ENCODE measurements around the gene ITPRID2.
"Not testable (repeated sequence)": the region's sequence is repeated elsewhere in the genome, so short reads cannot be mapped to it uniquely, and the experiment has no call there.

ITPRID2 gene

DNA sequence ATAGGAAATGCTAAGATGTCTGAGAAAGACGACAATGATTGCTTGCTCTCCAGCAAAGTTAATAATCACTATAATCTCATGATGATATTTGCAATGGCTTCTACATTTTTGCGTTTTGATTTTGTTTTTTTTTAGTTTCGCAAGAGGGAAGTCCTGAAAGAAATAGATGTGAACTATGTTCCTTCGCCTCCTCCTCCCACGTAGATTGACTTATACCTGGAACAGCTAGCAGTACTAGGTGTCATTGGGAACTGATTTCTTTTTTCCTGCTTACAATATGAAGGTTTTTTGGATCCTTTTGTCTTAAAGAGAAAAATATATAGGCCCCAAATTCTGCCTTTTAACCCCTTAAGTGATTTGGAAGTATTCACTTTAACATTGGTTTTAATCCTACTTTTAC lies 26.7 kb downstream of the ITPRID2 start:
- DNase-seq, result no peak

DNA sequence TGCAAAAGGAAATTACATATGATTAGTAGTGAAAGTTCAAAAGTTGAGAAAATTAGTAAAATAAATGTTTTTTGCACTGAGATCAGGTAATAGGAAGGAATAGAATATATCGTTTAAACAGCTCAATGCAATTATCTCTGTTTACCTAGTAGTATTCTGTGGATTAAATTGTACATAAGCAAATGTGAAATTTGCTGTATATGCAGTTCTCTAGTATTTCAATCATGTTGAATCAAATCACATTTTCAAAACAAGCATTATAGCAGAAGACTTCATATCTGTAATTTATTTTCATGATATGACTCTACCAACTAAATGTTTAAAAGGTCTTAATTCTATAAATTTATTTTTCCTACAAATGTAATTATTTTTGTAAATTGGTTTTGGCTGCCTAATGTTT lies 31.6 kb downstream of the ITPRID2 start:
- DNase-seq, result no peak

- no peak for DNase-seq
Observed at GRCh38 chr2:181924336-181924735, 32.8 kb downstream of the ITPRID2 start.

- no peak for DNase-seq
Observed at GRCh38 chr2:181934694-181935093, 43.2 kb downstream of the ITPRID2 start.

DNA sequence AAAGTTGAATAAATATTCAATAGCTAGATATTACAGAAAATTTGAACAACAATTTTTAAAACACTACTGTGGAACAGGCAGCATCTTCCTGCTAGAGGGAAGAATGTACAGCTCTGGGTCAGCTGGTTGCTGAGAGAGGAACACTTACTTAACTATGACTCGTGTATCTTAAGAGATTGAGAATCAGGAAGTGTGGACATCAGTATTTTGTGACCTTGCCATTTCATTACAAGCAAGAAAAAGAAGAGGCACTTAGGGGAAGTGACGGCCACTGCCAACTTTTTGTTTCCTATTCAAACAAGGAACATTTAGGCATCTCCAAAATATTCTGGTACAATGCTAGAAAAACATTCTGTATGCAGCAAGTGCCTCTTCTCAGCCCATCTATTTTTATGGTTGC lies 45.9 kb downstream of the ITPRID2 start:
- DNase-seq, result no peak

- DNase-seq, result no peak
Observed at GRCh38 chr2:181943411-181944124, 52.0 kb downstream of the ITPRID2 start.

DNA sequence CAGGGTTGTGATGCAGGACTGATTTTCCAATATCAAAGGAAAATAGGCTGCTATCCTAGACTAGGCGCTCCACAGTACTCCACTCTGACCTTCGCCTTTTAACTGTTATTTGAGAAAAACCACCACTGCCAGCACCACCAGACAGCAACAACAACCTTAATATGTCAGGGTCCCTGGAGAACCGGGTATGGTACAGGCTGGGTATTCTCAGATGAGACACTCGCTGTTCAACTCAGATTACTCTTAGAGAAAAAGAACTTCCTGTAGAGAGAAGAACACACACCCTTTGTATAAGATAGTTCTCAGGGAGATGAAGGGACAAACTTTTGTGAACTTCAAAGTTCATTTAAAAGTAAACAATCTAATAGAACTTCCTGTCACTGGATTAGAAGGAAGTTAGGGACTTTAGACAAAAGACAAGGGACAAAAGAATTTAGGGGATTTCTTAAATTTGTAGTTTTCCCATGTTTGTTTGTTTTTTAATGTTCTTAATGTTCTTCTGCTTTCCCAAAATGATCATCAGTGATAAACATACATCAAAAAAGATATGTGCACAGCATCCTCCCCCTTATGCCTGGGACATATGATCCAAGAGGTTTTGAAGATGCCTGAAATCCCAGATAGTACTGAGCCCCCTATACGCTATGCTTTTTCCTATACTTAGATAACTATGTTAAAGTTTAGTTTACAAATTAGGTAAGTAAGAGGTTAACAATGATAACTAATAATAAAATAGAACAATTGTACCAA lies 52.8 kb downstream of the ITPRID2 start:
- DNase-seq, result no peak

DNA sequence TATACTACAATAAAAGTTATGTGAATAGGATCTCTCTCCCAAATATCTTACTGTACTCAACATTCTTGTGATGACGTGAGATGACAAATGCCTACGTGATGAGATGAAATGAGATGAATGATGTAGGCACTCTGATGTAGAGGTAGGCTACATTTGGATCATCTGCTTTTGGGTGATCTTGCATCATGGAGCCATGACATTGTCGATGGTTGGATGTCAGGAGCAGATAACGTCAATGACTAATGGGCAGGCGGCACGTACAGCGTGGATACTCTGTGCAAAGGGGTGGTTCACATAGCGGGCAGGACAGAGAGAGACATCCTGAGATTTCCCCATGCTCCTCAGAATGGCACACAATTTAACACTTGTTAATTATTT lies 53.4 kb downstream of the ITPRID2 start:
- DNase-seq, result no peak

- no peak for DNase-seq
Observed at GRCh38 chr2:181946444-181947127, 55.1 kb downstream of the ITPRID2 start.

DNA sequence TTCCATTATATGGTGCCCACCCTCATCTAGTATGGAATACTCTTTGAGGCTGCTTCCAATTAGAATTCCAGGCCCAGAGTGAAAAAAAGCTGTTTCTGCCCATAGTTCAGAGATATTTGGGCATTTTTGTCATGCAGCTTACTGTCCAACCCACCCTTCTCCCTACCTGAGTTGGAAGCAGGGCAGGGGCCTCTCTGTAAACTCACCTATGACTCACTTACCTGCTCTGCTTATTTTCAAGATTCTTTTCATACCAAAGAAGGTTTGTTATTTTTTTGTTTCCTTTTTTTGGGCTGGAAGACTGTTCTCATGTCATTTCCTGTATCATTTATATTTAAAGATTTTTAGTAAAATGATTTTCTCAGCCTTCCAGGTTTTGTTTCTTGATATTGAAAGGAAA lies 55.7 kb downstream of the ITPRID2 start:
- no peak for DNase-seq

DNA sequence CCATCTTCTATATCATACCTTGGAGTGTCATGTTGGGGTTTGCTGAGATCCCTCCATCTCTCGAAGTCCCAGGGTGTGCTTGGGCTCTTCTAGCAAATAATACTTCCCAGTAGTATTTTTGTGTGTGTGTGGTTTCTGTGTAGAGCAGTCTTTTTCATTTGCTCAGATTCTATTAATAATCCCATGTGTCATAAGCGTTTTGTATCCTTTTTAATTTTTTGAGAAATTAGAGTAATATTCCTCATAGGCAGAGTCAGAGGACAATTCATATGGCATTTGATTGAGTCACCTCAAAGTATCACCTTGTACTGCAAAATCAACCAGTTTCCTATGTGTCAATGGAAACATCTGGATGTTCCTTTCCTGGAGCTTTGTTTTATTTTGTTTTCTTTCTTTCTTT lies 56.7 kb downstream of the ITPRID2 start:
- no peak for DNase-seq

- DNase-seq, result no peak
Observed at GRCh38 chr2:181949047-181949446, 57.5 kb downstream of the ITPRID2 start.

- DNase-seq, result no peak
Observed at GRCh38 chr2:181952404-181953226, 61.1 kb downstream of the ITPRID2 start.

DNA sequence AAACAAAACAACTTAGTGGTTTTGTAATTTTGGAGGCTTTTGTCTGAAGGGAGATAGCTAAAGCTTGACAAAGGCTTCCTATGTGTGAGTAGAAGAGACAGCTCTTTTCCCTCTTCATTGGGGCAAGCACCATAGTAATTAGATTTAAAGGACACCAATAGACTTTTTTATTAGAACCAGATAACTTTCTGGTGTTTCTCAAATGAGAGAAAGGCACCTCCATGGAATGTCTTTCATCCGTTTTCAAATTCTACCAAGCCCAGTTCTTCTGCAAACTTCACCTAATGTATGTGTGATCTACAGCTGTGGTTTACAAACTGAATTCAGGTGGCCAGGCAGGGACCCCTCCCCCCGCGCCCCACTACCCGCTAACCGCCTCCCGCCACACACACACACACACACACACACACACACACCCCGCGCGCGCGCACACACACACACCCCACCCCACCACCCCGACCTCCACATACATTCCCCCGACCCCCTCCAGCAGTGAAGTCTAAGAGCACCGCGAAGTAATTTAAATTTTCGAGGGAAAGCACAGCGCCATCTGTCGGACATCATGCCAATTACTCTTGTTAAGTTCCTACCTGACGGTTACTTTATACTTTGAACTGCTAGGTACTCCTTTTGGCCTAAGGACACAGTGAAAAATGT lies 62.5 kb downstream of the ITPRID2 start:
- DNase-seq, result peak; percentile 49

- no peak for DNase-seq
Observed at GRCh38 chr2:181954538-181954883, 63.0 kb downstream of the ITPRID2 start.

DNA sequence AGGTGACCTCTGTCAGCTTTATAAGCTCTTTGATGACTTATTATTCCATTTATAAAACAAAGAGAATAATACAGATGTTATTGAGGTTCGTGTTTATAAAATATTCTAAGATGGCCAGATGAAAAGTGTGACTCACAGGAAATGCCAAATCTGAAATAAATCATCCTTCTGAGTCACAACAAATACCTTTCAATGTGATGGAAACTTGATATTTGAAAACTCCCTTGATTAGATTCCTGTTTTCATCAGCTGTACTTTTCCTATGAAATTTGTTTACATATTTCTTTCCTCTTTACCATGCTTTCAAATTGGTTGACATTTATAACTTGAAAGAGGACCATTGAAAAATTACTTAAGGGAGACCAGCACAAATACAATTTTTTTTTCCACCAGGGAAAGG lies 63.5 kb downstream of the ITPRID2 start:
- no peak for DNase-seq

- DNase-seq, result not testable (repeated sequence)
Observed at GRCh38 chr2:181955866-181956265, 64.3 kb downstream of the ITPRID2 start.

DNA sequence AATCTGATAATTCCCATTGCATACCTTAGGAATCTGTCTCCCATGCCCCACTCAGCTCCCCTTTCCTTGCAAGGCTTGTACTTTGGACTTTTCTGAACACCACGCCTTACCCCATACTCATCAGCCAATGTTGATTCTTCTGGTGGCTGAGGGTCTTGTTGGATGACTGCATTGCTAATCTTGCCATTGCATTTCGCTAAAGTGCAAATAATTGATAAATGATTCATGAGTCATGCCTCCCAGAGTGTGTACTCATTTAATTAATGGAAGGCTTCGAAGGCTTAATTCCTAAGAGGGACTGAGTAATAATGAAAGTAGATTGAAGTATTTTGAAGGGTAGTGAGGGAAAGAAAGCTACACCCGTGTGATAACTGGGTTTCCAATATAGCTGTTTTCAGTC lies 66.1 kb downstream of the ITPRID2 start:
- no peak for DNase-seq

- DNase-seq, result no peak
Observed at GRCh38 chr2:181958726-181959125, 67.2 kb downstream of the ITPRID2 start.

DNA sequence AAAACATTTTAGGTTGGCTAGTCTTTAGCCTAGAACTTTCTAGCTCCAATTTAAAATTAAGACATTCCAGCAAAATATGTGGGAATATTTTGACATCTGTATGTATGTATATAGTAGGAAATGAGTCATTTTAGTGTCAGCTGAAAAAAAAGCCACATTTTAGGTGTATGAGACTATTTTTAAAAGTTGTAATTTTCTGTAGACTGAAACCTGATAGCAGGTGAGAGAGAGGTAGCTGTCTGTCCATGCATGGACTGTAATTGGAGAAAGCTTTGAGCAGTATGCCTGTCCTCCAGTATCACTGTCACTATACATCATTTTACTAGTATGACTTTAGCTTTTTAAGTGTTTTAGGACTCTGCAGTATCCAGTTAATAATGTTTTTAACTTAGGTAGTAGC lies 68.0 kb downstream of the ITPRID2 start:
- DNase-seq, result no peak

GRCh38 chr2:181961167-181961566 lies 69.6 kb downstream of the ITPRID2 start:
- not testable (repeated sequence) for DNase-seq

DNA sequence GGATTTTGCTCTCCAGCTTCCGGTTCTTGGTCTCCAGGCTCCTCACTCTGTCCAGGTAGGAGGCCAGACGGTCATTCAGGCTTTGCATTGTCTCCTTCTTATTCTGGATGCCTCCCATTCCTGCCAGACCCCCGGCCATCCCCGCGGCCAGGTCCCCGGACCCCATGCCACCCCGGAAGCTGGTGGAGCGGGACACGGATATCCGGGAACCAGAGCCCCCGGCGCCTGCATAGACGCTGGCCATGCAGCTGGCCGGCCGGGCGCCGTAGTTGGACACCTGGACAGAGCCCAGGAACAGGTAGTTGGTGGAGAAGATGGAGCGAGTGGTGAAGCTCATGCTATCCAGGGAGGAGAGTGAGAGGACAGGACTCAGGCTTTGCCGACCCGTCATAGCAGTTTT lies 70.6 kb downstream of the ITPRID2 start:
- no peak for DNase-seq
